Spleen (tissue), 7 donors: ENCODE measurements around the gene OPN3.

ENCODE experiments used
- POLR2A ChIP-seq, 3 donors: fragments of 450-650 bp; IDR thresholded peaks; one replicate each; pipeline ENCODE4 v1.5.1; 2017; ENCODE audit warnings: antibody characterized with exemption in 3 of 3, mild to moderate bottlenecking in 1 of 3
- TF ChIP-seq, protein P1 (sequence below), 11 experiments: fragments of 200-600 bp in 7 of 11; fragments of 450-650 bp in 4 of 11; sonication (generic) in 4 of 11; IDR thresholded peaks in 8 of 11; conservative IDR thresholded peaks in 3 of 11; 1 replicate in 7 of 11; 2 replicates in 4 of 11; pipeline versions ENCODE4 v1.4.0 to v1.8.0; 2016 to 2021; ENCODE audit warnings: antibody characterized with exemption in 11 of 11, inconsistent platforms in 4 of 11, mild to moderate bottlenecking in 1 of 11
- donor health status: DM: no; HTN: no; CAD: no; lungs with moderate emphysema.
- donor health status: DM: no; HTN: no; CAD: no.
- donor health status: DM: no; HTN: no; CAD: no.

DNA sequence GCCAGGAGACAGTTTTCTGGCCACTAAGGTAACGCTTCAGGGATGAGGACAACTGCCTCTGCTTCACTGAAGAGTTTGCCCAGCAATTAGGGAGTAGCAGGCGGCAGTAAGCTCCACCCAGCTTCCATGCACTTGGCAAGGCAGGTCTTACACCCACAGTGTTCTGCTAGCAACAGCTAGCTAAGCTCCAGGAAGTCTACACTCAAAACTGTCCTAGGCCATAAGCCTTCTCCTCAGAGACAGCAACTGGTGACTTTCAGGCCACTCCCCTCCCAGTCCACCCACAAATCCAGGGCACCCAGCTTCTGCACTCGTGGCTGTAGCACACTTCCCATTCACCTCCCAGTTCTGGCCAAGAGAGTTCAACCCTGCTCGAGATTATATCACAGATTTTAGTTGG lies 60.7 kb downstream of the OPN3 start:
- TF ChIP-seq POLR2A (IDR thresholded peaks at IDR 0.05), result no peak
- TF ChIP-seq, protein P1, sequence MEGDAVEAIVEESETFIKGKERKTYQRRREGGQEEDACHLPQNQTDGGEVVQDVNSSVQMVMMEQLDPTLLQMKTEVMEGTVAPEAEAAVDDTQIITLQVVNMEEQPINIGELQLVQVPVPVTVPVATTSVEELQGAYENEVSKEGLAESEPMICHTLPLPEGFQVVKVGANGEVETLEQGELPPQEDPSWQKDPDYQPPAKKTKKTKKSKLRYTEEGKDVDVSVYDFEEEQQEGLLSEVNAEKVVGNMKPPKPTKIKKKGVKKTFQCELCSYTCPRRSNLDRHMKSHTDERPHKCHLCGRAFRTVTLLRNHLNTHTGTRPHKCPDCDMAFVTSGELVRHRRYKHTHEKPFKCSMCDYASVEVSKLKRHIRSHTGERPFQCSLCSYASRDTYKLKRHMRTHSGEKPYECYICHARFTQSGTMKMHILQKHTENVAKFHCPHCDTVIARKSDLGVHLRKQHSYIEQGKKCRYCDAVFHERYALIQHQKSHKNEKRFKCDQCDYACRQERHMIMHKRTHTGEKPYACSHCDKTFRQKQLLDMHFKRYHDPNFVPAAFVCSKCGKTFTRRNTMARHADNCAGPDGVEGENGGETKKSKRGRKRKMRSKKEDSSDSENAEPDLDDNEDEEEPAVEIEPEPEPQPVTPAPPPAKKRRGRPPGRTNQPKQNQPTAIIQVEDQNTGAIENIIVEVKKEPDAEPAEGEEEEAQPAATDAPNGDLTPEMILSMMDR (IDR thresholded peaks at IDR 0.05 in 8 of 11, conservative IDR thresholded peaks at IDR 0.05 in 3 of 11), result no peak
